ENCODE measurements around the gene CTXND2.

DNA sequence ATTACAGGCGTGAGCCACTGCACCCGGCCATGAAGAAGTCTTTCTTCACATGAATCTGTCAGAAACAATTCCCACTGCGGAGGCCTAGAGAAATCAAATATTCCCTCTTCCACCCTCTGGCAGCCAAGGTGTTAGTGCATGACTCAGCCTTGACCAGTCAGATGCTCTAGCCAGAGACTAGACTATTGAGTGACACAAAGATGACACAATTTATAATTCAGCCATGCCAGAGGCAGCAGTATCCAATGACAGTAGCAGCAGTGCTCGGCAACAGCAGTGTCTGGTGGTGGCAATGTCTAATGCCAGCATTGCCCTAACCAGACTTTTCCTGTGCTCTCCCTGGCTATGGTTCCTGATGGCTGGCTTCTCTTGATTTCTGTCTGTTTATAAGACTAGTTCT lies 8.7 kb downstream of the CTXND2 start:
- TF ChIP-seq TCF12 (IDR thresholded peaks at IDR 0.05) = no peak
- no peak for TF ChIP-seq EP300 (IDR thresholded peaks at IDR 0.05; ENCODE audit: borderline replicate concordance in 1 of 2, low read depth in 1 of 2, low read length in 1 of 2)
- TF ChIP-seq, protein P1, sequence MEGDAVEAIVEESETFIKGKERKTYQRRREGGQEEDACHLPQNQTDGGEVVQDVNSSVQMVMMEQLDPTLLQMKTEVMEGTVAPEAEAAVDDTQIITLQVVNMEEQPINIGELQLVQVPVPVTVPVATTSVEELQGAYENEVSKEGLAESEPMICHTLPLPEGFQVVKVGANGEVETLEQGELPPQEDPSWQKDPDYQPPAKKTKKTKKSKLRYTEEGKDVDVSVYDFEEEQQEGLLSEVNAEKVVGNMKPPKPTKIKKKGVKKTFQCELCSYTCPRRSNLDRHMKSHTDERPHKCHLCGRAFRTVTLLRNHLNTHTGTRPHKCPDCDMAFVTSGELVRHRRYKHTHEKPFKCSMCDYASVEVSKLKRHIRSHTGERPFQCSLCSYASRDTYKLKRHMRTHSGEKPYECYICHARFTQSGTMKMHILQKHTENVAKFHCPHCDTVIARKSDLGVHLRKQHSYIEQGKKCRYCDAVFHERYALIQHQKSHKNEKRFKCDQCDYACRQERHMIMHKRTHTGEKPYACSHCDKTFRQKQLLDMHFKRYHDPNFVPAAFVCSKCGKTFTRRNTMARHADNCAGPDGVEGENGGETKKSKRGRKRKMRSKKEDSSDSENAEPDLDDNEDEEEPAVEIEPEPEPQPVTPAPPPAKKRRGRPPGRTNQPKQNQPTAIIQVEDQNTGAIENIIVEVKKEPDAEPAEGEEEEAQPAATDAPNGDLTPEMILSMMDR (IDR thresholded peaks at IDR 0.05) = no peak
- TF ChIP-seq RAD21 (IDR thresholded peaks at IDR 0.05; ENCODE audit: low read length) = no peak
- no peak for TF ChIP-seq MEF2A (IDR thresholded peaks at IDR 0.05; ENCODE audit: borderline replicate concordance, low read depth)
- no peak for TF ChIP-seq MXI1 (IDR thresholded peaks at IDR 0.05; ENCODE audit: low read depth, low read length)
